Left lung (tissue), 10 donors: ENCODE measurements around the gene DLG4. TPM values are rescaled to one million over a fixed set of nuclear protein-coding genes. Genes with fewer than 3 reads are reported as not detected.

Source experiments
- ATAC-seq: fragments of 200-7000 bp; cut with Tn5 transposase; one replicate; pipeline ENCODE4 v1.9.1; 2020; ENCODE audit warnings: moderate library complexity
- DNase-seq, 4 donors: peaks; one replicate each; pipeline ENCODE4 v3.0.0-alpha.2; 2013 to 2020
- H3K27ac ChIP-seq, 2 donors: fragments of 200-600 bp; sonication (generic) in 1 of 2; one replicate each; pipeline versions ENCODE4 v1.5.0 to v1.8.0; 2020 to 2021
- H3K27me3 ChIP-seq, 2 donors: fragments of 200-600 bp; sonication (generic) in 1 of 2; one replicate each; pipeline versions ENCODE4 v1.5.0 to v1.8.0; 2020 to 2021
- H3K36me3 ChIP-seq, 2 donors: fragments of 200-600 bp; sonication (generic) in 1 of 2; one replicate each; pipeline versions ENCODE4 v1.5.0 to v1.8.0; 2020 to 2021
- H3K4me1 ChIP-seq, 2 donors: fragments of 200-600 bp; one replicate each; pipeline ENCODE4 v1.8.0; 2021
- H3K4me3 ChIP-seq, 2 donors: fragments of 200-600 bp; sonication (generic) in 1 of 2; one replicate each; pipeline versions ENCODE4 v1.5.0 to v1.8.0; 2020 to 2021; ENCODE audit warnings: mild to moderate bottlenecking in 1 of 2
- H3K9me3 ChIP-seq, 2 donors: fragments of 200-600 bp; sonication (generic) in 1 of 2; one replicate each; pipeline versions ENCODE4 v1.5.0 to v1.8.0; 2020 to 2021
- intact Hi-C, 2 donors: fragments of 100-400 bp; cut with DNase I; formaldehyde crosslinking; loops; one replicate each; pipeline versions ENCODE4 v1.11.2 to v1.14.2; 2022
- polyA plus RNA-seq, 6 donors: library from polyadenylated mRNA; unstranded; fragments of 120-200 nt; gene quantifications; one replicate each; pipeline ENCODE4 v1.2.1, GENCODE V29; 2013; ENCODE audit not compliant: insufficient read length in 6 of 6
- total RNA-seq, 2 donors: library from RNA; stranded (reverse); fragmentation: NEBNext Ultra II Directional; extraction: Animal tissue kit (Norgen Biotek cat#: 25700); gene quantifications; one replicate each; pipeline ENCODE4 v1.2.1, GENCODE V29; 2021
- TF ChIP-seq, protein P1 (sequence below), 2 donors: fragments of 200-600 bp; sonication (generic) in 1 of 2; IDR thresholded peaks; one replicate each; pipeline versions ENCODE4 v1.5.0 to v1.8.0; 2021; ENCODE audit warnings: antibody characterized with exemption in 2 of 2
- donor health status: DM: no; HTN: yes; CAD: no.
- donor health status: DM: no; HTN: no; CAD: no.

The DLG4 gene
- total and polyA plus RNA-seq, 8 donors = 25.9 to 60.0 (median 45.1) TPM

GRCh38 chr17:7215652-7216180 is 3.9 kb downstream of the DLG4 start:
- H3K27me3 ChIP-seq = no peaks in the 10 kb centered on the region
- ATAC-seq (no peak), DNase-seq (peak in 1 of 4 donors; percentile 39)
- intact Hi-C loops = no loop called here
- H3K4me3 ChIP-seq = peak overlapping the region in 1 of 2 donors; percentile 56
- H3K4me1 ChIP-seq = peaks cover 16 to 59% of the 10 kb centered on the region in 2 donors
- peaks cover 0 to under 1% of the 10 kb centered on the region in 2 donors for H3K36me3 ChIP-seq
- TF ChIP-seq, protein P1, sequence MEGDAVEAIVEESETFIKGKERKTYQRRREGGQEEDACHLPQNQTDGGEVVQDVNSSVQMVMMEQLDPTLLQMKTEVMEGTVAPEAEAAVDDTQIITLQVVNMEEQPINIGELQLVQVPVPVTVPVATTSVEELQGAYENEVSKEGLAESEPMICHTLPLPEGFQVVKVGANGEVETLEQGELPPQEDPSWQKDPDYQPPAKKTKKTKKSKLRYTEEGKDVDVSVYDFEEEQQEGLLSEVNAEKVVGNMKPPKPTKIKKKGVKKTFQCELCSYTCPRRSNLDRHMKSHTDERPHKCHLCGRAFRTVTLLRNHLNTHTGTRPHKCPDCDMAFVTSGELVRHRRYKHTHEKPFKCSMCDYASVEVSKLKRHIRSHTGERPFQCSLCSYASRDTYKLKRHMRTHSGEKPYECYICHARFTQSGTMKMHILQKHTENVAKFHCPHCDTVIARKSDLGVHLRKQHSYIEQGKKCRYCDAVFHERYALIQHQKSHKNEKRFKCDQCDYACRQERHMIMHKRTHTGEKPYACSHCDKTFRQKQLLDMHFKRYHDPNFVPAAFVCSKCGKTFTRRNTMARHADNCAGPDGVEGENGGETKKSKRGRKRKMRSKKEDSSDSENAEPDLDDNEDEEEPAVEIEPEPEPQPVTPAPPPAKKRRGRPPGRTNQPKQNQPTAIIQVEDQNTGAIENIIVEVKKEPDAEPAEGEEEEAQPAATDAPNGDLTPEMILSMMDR (IDR thresholded peaks at IDR 0.05) = no peak
- no peaks in the 10 kb centered on the region for H3K9me3 ChIP-seq
- peak overlapping the region in 1 of 2 donors; percentile 79 for H3K27ac ChIP-seq

DNA sequence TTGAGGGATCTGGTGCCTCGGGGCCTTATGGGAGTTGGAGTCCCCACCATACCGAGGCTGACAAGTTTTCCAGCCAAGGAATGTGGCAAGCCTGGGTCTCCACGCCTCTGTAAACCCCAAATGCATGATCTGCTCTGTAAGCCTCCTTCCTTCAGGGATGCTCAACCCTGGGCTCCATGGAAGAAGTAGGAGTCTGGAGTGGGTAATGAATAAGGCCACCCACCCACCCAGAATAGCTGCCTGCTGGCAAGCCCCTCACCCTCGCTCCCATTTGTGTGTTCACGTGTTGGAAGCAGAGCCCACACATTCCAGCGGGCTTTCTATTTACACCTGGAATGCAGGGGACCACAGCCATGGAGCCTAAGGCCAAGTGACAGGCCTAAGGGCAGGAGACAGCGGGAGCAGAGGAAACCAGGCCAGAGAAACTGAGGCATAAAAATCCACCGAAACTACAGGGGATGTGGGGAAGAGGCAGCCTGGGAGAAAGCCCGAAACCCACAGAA is 4.4 kb downstream of the DLG4 start:
- DNase-seq (peak in 1 of 4 donors; percentile 96), ATAC-seq (no peak)
- peaks cover 13 to 54% of the 10 kb centered on the region in 2 donors for H3K4me1 ChIP-seq
- TF ChIP-seq, protein P1 (IDR thresholded peaks at IDR 0.05) = no peak
- H3K27me3 ChIP-seq = no peaks in the 10 kb centered on the region
- no peaks in the 10 kb centered on the region for H3K9me3 ChIP-seq
- no peaks in the 10 kb centered on the region for H3K36me3 ChIP-seq
- intact Hi-C loops = no loop called here
- peak overlapping the region in 1 of 2 donors; percentile 79 for H3K27ac ChIP-seq
- peak overlapping the region; percentile 56 for H3K4me3 ChIP-seq

DNA sequence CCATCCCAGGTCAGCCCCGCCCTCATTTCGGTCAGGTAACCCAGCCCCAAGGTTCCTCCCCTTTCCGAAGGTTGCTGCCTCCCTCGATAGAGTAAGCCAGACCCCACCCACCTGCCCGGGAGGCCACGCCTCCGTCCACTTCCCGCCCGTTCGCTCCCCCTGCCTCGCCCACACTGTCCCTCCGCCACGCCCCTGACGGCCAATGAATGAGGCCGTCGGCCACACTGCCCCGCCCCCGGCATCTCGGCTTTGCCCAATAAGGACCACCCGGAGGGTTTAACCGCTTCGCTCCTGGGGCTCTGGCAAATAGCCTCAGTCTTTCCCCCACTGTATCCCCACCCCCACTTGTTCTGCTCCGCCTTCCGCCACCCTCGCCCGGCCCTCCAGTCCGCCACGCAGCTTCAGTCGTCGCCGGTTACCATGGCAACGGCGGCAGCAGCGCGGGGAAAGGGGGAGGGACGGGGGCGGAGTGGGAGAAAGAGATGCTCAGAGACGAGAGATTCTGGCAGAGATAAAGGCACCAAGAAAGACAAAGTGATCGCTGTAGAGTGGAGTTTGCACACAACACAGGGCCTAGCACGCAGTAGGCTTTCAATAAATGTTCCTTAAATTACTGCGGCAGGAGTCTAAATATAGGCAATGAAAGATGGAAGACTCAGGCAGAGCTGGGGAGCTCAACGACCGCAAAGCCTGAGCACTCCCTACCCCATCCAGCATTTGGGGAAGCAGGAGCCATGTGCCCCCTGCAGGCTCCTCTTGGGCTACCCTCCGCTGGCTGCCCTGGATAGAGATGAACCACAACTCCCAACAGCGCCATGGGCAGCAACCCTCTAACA is 5.1 kb downstream of the DLG4 start:
- Histone ChIP-seq H3K4me1 (peaks cover 13 to 53% of the 10 kb centered on the region in 2 donors), H3K27ac (peak overlapping the region; percentile 54 to 79), H3K9me3 (no peaks in the 10 kb centered on the region), H3K27me3 (no peaks in the 10 kb centered on the region), H3K36me3 (no peaks in the 10 kb centered on the region), H3K4me3 (peak overlapping the region; percentile 56)
- ATAC-seq (peak; percentile 92), DNase-seq (peak; percentile 96 to 100 (median 98))
- intact Hi-C loops = no loop called here
- TF ChIP-seq, protein P1 (IDR thresholded peaks at IDR 0.05) = peak; percentile 26 to 35

GRCh38 chr17:7213895-7214299 is 5.7 kb downstream of the DLG4 start:
- H3K4me3 ChIP-seq = peak overlapping the region; percentile 56
- no peaks in the 10 kb centered on the region for H3K27me3 ChIP-seq
- TF ChIP-seq, protein P1 (IDR thresholded peaks at IDR 0.05) = peak in 1 of 2 donors; percentile 15
- ATAC-seq = no peak
- H3K36me3 ChIP-seq = no peaks in the 10 kb centered on the region
- peaks cover 9 to 46% of the 10 kb centered on the region in 2 donors for H3K4me1 ChIP-seq
- intact Hi-C loops = no loop called here
- peak in 2 of 4 donors; percentile 82 to 92 for DNase-seq
- peak overlapping the region in 1 of 2 donors; percentile 79 for H3K27ac ChIP-seq
- H3K9me3 ChIP-seq = no peaks in the 10 kb centered on the region
